HCT116 (cell line): Measurements from ENCODE around the gene ANXA2. TPM values are rescaled to one million over a fixed set of nuclear protein-coding genes. Genes with fewer than 3 reads are reported as not detected.
A peak's percentile ranks its signal among the peaks of the same experiment; 100 is the strongest.

Experiments
- ATF3 ChIP-seq: IDR thresholded peaks from 2 replicates; pipeline ENCODE4 v1.6.1; 2012
- CBX3 ChIP-seq: IDR thresholded peaks from 2 replicates; pipeline ENCODE4 v1.6.1; 2012; ENCODE audit warnings: low read depth
- CEBPB ChIP-seq: IDR thresholded peaks from 2 replicates; pipeline ENCODE4 v1.6.1; 2012; ENCODE audit warnings: low read depth
- EZH2 ChIP-seq: fragments of 200-600 bp; sonication (generic); IDR thresholded peaks from 2 replicates; pipeline ENCODE4 v1.6.1; 2017; ENCODE audit warnings: antibody characterized with exemption, mixed run types
- EZH2phosphoT487 ChIP-seq: fragments of 200-600 bp; IDR thresholded peaks from 2 replicates; pipeline ENCODE4 v1.6.1; 2018; ENCODE audit warnings: antibody characterized with exemption, borderline replicate concordance
- POLR2AphosphoS5 ChIP-seq: IDR thresholded peaks from 2 replicates; pipeline ENCODE4 v1.6.1; 2011; ENCODE audit warnings: mild to moderate bottlenecking, low read depth, low read length, moderate library complexity
- REST ChIP-seq: IDR thresholded peaks from 2 replicates; pipeline ENCODE4 v1.6.1; 2012; ENCODE audit warnings: low read depth
- SIN3A ChIP-seq: IDR thresholded peaks from 2 replicates; pipeline ENCODE4 v1.6.1; 2012; ENCODE audit warnings: low read depth
- SRF ChIP-seq: IDR thresholded peaks from 2 replicates; pipeline ENCODE4 v1.6.1; 2012; ENCODE audit warnings: low read depth
- TCF7L2 ChIP-seq: IDR thresholded peaks from 2 replicates; pipeline ENCODE4 v1.7.0; 2011; ENCODE audit warnings: borderline replicate concordance, inconsistent platforms; ENCODE audit not compliant: insufficient read depth, insufficient read length; ENCODE audit errors: extremely low read depth
- ZNF274 ChIP-seq: fragments of 200-500 bp; sonication (Bioruptor generic); IDR thresholded peaks from 2 replicates; pipeline ENCODE4 v1.6.1; 2014; ENCODE audit warnings: mild to moderate bottlenecking, low read depth, low read length, inconsistent platforms
- total RNA-seq: library from RNA; stranded (reverse); gene quantifications from one replicate; pipeline ENCODE4 v1.2.1, GENCODE V29; 2021; ENCODE audit not compliant: unreplicated experiment
- TF ChIP-seq, protein P1 (sequence below), 3 experiments: fragments of 200-600 bp in 1 of 3; sonication (generic) in 1 of 3; IDR thresholded peaks in 2 of 3; conservative IDR thresholded peaks in 1 of 3; 2 replicates each; pipeline ENCODE4 v1.5.1; 2012 to 2017; ENCODE audit warnings: low read depth in 2 of 3, low read length in 2 of 3, antibody characterized with exemption in 1 of 3, borderline replicate concordance in 1 of 3, control low read depth in 1 of 3, mild to moderate bottlenecking in 1 of 3, mixed read lengths in 1 of 3, mixed run types in 1 of 3, moderate library complexity in 1 of 3; ENCODE audit not compliant: insufficient read depth in 1 of 3

ANXA2 gene
- total RNA-seq, 1 experiment from 2014 or later: 1,298 TPM

GRCh38 chr15:60371175-60372051 is 26.4 kb downstream of the ANXA2 start (continued):
- TF ChIP-seq REST (no peak), ATF3 (peak; percentile 77), ZNF274 (no peak), SRF (peak; percentile 69), EZH2phosphoT487 (no peak), CEBPB (peak; percentile 89), CBX3 (peak; percentile 91), EZH2 (no peak), SIN3A (peak; percentile 96), POLR2AphosphoS5 (peak; percentile 68; the same call in 1 of the 2 replicates), TCF7L2 (peak; percentile 94)
- TF ChIP-seq, protein P1, sequence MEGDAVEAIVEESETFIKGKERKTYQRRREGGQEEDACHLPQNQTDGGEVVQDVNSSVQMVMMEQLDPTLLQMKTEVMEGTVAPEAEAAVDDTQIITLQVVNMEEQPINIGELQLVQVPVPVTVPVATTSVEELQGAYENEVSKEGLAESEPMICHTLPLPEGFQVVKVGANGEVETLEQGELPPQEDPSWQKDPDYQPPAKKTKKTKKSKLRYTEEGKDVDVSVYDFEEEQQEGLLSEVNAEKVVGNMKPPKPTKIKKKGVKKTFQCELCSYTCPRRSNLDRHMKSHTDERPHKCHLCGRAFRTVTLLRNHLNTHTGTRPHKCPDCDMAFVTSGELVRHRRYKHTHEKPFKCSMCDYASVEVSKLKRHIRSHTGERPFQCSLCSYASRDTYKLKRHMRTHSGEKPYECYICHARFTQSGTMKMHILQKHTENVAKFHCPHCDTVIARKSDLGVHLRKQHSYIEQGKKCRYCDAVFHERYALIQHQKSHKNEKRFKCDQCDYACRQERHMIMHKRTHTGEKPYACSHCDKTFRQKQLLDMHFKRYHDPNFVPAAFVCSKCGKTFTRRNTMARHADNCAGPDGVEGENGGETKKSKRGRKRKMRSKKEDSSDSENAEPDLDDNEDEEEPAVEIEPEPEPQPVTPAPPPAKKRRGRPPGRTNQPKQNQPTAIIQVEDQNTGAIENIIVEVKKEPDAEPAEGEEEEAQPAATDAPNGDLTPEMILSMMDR (IDR thresholded peaks at IDR 0.05 in 2 of 3, conservative IDR thresholded peaks at IDR 0.05 in 1 of 3; ENCODE audit: borderline replicate concordance in 1 of 3, insufficient read depth in 1 of 3, low read depth in 2 of 3, low read length in 2 of 3): peak in 1 of 3 experiments; percentile 22; a peak in 1 of 6 replicates
